Stimulated activated CD4-positive, alpha-beta T cell treated with anti-CD3 and anti-CD28 coated beads, Interleukin-1b, Interleukin-23, amount 100 ng/mL, for 1 hour (primary cell): Measurements from ENCODE around the gene UQCC3.
A peak's percentile ranks its signal among the peaks of the same experiment; 100 is the strongest.
"Not testable (repeated sequence)": the region's sequence is repeated elsewhere in the genome, so short reads cannot be mapped to it uniquely, and the experiment has no call there.

Experiments used
- DNase-seq, 2 donors: peaks; one replicate each; pipeline ENCODE4 v3.0.0-alpha.2; 2020; ENCODE audit warnings: low read depth in 2 of 2

The UQCC3 gene

DNA sequence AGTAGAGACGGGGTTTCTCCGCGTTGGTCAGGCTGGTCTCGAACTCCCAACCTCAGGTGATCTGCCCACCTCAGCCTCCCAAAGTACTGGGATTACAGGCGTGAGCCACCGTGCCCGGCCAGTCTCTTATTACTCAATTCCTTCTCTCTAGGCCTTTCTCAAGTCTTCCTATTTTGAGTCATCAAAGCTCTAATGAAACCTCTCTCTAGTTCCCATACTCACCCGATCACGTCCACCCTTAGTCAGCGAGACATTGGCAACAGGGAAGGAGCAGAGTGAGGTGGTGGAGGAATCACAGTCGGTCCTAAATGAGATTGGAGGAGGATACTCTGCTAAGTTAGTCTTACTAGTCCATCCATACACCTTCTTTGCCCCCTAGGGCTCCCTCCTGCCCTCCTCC lies 30.8 kb downstream of the UQCC3 start:
- no peak for DNase-seq

DNA sequence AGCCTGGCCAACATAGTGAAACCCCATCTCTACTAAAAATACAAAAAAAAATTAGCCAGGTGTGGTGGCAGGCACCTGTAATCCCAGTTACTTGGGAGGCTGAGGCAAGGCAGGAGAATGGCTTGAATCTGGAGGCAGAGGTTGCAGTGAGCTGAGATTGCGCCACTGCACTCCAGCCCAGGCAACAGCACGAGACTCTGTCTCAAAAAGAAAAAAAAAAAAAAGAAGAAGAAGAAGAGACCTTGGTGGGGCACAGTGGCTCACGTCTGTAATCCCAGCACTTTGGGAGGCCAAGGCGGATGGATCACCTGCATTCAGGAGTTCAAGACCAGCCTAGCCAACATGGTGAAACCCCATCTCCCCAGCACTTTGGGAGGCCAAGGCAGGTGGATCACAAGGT lies 32.4 kb downstream of the UQCC3 start:
- not testable (repeated sequence) for DNase-seq

DNA sequence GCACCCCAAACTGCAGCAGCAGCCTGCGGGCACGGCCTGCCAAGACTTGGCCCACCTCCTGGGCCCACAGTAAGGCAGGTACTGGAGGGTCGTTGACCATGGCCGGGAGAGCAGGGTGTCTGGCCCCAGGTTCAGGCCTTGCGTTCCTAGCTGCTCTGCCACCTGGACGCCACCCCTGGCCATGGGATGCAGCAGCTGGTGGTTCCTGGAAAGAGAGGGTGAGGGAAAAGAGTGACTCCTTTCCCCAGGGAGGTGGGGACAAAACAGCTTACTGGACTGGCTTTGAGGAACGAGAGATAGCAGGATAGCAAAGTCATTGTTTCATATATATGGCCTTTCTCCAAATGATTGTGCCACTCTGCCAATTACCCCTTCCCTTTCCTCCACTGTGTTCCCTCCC lies 33.9 kb downstream of the UQCC3 start:
- no peak for DNase-seq

DNA sequence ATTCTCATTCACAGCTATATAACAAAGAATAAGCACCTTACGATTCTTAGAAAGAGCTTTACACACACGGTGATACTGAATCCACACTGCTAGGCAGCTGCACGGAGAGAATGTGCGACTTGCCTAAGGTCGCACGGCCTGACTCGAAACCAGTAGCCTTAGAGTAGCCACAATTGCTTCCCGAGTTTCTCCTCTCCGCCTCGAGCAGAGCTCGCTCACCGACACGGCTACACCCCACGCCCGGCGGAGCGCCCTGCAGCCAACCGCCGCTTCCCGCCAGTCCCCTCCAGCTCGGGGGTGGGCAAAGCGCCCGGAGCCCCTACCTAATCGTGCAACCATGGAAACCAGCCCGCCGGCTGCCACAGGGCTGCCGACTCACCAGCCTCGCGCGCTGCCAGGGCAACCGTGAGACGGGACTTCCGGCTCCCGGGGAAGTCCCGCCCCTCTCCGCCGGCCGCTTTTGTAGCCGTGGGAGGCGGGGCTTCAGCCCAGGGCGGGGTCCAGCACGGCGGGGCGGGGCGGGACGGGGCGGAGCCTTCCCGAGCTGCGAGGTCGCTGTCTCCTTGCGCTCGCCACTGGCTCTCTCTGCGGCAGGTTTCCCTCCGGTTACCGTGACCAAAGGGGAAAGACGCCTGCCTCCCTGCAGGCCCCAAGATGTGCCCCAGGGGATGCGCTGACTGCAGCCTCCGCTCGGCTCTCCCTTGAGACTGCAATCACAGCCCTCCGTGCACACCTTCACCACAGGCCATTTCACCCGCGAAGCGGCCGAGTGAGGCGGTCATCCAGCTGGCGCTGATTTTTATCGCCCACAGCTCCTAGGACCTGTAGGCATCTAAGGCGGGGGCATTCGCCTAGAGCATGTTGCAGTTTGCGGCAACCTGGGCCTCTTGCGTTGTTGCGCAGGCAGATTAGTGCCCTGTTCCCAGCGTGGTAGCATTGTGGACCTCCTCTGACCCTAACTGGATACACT lies 34.7 kb downstream of the UQCC3 start:
- peak; percentile 90 to 94 for DNase-seq

DNA sequence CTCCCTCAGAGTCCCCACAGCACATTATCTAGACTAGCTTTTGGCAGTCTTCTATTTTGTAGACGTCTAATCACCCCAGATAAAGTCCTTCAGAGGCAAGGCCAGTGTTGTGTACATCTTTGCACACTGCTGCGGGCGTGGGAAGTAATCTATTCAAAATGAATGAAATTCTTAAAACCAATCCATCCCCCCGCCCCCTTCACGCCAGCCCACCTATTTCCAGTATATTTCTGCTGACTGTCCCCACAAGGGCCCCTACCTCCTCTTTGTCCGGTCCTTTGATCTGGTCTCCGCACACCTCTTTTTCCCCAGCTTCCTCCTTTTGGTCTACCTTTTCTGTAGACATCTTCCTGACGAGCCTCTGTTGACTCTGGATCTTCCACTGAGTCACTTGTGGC lies 35.4 kb downstream of the UQCC3 start:
- no peak for DNase-seq

DNA sequence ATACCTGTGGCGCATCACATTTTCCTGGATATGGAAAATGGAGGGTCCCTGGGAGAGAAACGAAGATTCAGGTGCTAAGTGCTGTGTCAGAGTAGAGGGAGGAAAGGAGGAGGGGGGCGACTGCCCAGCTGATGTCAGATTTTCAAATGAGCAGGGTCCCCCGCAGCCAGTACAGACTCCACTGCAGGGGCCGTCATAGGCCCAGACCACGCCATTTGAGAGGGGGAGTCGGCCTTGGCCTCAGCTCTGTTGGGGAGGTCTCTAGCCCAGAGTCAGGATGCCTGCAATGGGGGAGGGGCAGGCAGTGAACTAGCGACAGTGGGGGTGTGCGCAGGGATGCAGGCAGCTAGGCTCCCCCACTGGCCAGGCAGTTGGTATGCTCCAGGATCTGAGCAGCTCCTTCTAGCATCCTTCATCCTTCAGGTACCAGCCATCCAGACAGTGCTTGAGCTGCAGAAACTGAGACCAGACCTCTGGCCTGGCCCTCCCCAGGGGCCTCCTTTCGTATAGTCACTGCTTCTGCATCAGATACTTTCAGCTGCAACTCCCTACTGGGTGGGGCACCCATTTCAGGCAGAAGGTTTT lies 35.9 kb downstream of the UQCC3 start, which contains the start of the genes BSCL2 and GNG3:
Gene BSCL2, minus strand, starts transcription at position 148 of the 585 bp plus-strand sequence. CDS start 229 bp downstream, outside the sequence.
Gene GNG3, plus strand, starts transcription at position 400 of the 585 bp plus-strand sequence. CDS start 620 bp downstream, outside the sequence.
- no peak for DNase-seq

DNA sequence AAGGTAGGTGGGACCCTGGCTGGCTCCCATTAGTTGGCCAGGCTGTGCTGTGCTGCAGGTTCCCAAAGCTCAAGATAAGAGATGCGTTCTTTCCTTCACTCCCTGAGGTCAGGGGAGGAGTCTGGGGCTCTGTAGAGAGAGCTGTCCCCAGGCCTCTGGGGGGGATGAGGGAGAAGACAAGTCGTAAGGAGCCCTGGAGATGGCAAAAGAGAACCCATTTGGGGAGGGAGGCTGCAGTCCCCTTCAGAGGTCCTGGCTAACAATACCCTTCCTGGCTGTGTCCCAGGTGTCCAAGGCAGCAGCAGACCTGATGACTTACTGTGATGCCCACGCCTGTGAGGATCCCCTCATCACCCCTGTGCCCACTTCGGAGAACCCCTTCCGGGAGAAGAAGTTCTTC lies 36.9 kb downstream of the UQCC3 start:
- DNase-seq, result no peak

DNA sequence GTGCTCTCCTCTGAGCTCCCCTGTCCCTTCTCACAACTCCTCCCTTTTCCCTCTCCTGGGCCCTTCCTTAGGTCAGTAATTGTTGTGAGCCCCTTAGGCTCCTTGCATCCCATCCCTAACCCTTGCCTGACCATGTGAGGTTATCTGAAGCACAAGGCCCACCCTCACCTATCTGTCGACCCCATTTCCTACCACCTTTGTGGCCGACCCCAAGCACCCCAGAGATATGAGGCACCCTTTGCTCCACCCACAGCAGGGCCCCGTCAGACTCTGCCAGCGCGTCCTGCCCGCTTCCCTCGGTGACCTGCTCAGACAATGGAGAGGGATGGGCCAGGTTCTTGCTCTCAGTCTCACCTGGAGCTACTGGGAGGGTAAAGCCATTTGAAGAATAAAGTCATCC lies 37.3 kb downstream of the UQCC3 start:
- DNase-seq, result no peak

DNA sequence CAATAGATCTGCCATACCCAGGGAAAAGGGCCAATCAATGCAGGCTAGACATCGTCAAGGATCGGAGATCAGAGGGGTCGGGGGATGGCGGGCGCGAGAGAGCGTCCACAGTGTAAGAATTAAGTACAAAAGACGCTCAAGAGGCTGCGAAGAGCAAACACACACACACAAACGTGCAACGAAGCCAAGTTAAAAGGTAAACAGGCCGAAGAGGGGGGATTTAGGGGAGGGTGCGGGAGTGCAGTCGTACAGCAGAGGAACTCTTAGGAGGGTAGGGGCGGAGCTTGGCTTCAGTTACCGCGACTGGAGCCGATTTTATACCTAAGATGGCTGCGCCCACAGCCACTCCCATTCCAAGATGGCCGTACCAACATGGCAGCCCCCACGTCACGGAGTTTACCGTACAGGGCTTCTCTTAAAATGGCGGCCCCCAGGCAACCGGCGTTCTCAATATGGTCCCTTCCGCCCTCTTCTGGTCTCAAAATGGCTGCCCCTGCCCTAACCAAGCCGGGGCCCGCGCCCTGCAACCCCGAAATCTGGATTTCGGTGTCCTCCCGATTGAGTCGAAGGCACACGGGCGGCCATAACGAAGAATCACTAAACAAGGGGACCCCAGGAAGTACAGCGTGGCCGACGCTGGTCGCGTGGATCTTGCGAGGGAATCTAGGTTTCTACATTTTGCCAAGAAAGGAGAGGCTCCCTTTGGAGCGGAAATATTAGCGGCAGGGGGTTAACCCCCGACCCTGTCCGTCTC lies 38.0 kb downstream of the UQCC3 start:
- peak; percentile 82 to 91 for DNase-seq

DNA sequence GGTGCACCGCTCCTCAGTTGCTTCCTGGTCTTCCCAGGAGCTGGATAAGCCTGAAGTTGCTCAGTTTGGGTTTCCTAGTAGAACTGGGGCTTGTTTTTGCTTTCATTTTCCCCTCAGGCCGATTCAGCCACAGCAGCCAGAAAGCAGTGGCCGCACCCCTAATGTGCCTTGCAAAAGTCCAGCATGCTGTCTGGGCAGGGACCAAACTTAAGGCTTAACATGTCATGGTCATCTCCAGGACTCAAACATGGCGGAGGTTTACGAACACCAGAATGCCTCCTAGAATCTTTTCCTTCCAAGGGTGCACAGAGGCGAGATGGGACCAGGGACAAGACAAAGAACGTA lies 38.5 kb downstream of the UQCC3 start:
- DNase-seq, result no peak

DNA sequence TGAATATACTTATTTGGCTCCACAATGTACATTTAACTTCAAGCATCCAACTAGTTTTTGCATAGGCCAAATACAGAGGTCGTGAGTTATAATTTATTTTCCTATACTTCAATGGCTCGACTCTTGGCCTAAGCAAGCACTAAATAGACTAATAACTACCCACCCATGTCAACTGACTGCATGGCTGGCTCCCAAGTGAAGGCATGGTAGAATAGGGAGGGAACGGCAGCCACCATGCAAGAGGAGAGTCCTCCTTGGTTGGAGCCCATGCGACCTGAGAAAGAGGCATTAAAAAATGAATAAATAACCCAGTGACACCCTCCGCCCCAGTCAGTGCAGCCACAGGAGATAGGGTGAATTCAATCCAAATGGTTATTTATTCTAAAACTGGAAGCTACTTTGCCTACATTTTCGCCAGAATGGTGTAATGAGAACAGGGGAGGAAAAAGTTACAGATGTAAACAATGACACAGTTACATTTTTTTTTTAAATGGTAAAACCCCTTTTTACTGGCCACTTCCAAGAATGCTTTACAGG lies 40.9 kb downstream of the UQCC3 start:
- DNase-seq, result no peak

DNA sequence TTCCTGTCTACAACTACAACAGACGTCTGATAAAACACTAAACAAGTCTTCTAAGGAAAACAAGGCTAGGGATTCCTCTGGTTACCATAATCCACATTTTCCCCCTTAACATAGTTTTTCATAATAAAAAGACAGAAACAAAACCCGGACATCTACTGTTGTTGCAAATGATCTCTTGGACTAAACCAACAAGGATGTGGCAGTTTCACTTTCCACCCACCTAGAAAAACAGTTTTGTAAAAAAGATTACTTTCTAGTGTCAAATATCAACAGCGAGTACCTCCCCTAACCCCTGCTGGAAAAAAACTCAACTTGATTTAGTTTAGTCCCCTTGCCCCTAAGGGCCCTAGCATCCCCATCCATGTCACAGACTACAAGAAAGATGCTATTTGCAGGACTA lies 41.4 kb downstream of the UQCC3 start:
- no peak for DNase-seq

DNA sequence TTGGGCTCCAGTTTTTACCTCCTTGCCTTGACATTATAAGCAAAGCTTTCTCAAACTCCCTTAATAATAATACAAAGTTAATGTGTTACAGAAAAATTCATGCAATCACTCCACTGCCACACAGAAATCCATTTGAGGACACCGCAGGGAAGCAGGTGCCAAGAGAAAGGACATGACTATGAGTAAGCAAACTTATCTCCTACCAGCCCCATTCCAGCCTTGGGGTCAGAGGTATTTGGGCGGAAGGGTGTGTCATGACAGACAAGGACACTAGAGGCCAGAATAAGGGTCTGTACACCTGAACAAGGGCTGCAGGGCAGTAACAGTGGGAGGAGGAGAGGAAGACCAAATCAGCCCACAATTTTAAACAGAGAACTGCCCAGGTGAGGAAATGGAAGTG lies 41.9 kb downstream of the UQCC3 start:
- no peak for DNase-seq

DNA sequence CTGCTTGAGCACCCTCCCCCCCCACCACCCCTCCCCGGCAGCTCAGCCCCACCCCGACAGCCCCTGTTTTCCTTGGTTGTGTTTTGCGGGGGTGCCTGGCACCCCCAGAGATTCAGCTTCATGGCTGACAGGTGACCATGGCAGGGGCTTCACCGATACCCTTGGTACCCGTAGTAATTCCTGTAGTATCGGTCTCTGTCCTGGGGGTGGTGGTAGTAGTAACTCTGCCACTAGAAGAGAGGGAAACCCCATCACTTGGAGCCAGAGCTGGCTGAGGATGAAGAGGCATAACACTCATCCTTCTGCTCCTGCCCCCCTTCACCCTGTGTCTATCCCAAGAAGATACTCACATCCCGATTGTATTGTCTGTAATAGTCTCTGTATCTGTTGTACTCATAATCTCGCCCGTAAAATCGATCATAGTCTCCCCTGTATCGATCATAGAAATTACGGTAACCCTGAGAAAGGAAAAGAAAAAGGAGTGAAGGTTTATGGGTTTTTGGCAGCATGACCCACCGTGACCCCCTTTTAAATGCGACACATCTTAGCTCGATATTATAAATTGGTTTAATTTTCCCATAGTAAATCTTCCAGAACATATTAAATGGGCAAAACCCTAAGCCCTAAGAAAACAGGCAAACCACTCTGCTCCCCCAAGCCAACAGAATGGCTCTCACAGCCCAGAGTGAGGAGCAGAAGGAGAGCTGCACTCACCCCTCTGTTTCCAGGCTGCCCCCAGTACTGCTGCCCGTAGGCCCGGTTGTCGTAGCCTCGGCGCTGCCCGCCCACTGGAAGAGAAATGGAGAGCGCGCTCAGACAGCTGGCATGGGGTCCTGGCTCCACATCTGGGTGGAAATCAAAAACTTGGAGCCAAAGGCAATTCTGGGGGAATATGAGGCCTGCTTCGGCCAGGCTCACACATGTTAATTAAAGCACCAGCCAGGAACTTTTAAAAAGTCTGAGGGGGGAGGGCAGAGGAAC lies 44.0 kb downstream of the UQCC3 start:
- no peak for DNase-seq

DNA sequence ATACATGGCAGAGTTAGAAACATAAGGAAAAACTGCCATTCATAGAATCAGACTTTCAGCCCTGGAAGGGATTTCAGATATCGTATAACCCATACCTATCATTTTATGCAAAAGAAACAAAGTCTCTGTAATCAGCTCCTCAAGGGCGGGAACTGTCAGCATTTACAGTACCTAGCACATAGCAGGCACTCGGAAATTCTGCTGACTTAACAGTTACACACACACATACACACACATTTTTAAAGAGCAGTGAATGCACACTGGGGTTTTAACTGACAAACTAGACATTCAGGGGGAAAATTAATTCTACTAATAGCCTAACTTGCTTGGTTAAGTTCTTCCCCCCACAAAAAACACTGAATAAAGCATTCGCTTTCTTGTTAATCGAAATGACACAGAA lies 44.7 kb downstream of the UQCC3 start:
- no peak for DNase-seq

DNA sequence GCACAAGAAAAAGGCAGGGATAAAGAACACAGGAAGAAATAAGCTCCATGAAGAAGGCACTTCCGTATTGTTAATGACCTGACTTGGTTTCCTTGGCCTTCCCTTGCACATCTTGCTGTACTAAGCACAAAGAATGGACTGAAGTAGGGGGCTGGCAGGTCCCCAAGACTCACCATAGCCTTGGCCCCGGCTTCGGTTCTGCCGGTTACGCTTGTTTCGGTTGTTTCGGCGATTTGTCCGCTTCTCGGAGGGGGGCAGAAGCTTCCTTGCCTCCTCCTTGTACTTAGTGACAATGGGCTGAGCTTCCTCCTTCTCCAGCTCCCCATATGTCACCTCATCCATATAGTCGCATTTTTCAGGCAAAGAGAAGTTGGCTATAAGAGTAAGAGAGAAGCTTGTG lies 45.3 kb downstream of the UQCC3 start:
- DNase-seq, result no peak

DNA sequence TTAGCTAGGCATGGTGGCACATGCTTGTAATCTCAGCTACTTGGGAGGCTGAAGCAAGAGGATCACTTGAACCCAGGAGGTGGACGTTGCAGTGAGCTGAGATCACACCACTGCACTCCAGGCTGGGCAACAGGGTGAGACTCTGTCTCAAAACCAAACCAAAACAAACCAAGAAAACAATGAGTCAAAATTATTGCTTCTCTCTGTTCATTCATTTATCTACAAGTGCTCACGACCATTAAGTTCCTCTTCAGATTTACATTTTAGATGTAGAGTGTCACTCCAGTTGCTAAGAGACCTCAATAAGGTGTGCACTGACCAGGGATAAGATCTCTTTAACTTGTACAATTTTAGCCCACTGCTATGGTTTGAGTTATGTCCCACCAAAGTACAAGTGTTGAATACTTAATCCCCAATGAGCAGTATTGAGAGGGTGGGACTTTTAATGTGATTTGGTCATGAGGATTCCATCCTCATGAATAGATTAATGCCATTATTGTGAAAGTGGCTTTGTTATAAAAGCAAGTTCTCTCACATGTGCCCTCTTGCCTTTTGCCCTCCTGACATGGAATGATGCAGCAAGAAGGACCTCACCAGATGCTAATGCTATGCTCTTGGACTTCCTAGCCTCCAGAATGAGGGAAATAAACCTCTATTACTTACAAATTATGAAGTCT lies 48.0 kb downstream of the UQCC3 start:
- DNase-seq, result no peak

DNA sequence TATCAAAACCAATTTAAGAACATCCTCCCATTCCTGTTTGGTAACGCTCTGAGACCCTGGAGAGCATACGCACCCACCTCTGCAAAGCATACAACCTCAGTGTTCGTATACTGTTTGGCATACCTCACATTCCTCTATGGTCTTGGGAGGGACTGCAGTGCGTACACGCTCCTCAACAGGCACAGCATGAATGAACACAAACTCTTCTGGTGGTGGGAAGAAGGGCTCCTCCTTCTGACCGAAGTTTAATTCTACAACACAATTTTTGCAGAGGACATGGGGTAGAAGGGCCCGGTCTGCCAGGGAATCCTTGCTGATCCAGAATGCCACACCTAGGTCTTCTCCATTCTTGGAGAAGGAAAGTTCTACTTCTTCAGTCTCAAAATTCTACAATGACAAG lies 50.5 kb downstream of the UQCC3 start:
- no peak for DNase-seq
